ENCODE results near the gene GALR1.

GALR1 gene

GRCh38 chr18:77320971-77321559 lies 71.4 kb downstream of the GALR1 start:
- DNase-seq = peak in 1 of 58 donors; percentile 17

- DNase-seq = no peak
Measured at GRCh38 chr18:77321823-77322805, 72.5 kb downstream of the GALR1 start.

- peak in 3 of 58 donors; percentile 2 to 11 (median 7) for DNase-seq
Measured at GRCh38 chr18:77323640-77324299, 74.1 kb downstream of the GALR1 start.
